ENCODE results near the gene CLIP4. TPM values are rescaled to one million over a fixed set of nuclear protein-coding genes. Genes with fewer than 3 reads are reported as not detected.

CLIP4 gene
- polyA plus RNA-seq, 1 of the 3 experiments (the other 2 are of a cell fraction), result 12.7 TPM

- no peak for DNase-seq
- Histone ChIP-seq H3K27ac (ENCODE audit: low read depth in 2 of 2, low read length in 1 of 2) (no peak overlapping the region; a peak in 1 of 4 replicates), H3K27me3 (ENCODE audit: insufficient read depth) (peaks cover 29% of the 10 kb centered on the region; the same call in 1 of the 2 replicates), H3F3A (replicated peaks; ENCODE audit: insufficient read depth) (no peaks in the 10 kb centered on the region), H3K36me3 (replicated peaks in 1 of 2; ENCODE audit: control insufficient read depth in 1 of 2, insufficient read depth in 2 of 2, low read length in 1 of 2) (no peaks in the 10 kb centered on the region), H3K4me2 (no peak overlapping the region), H2AFZ (ENCODE audit: low read depth) (no peak overlapping the region), H3K9me2 (no peaks in the 10 kb centered on the region), H3K9me3 (no peaks in the 10 kb centered on the region), H4K20me1 (ENCODE audit: insufficient read depth) (no peaks in the 10 kb centered on the region), H3K4me3 (ENCODE audit: low read depth in 2 of 2, low read length in 1 of 2) (no peak overlapping the region), H3K4me1 (ENCODE audit: control insufficient read depth in 1 of 2, insufficient read depth in 2 of 2, low read depth in 1 of 2, low read length in 1 of 2) (peaks cover 3 to 58% of the 10 kb centered on the region in 2 experiments; a peak in 3 of 4 replicates), H3K9ac (no peak overlapping the region), H3K79me2 (ENCODE audit: insufficient read depth) (no peaks in the 10 kb centered on the region)
- ChIA-PET CTCF (interaction anchor here (1.2 kb wide), 1 partner anchor 22 kb away, joined by 3 read pairs; no protein-coding TSS in a partner anchor), POLR2A (no interaction called here)
- WGBS (ENCODE audit: low lambda C conversion rate), result 74% methylated on average over 8 of the region's 9 CpGs
- TF ChIP-seq, protein P1, sequence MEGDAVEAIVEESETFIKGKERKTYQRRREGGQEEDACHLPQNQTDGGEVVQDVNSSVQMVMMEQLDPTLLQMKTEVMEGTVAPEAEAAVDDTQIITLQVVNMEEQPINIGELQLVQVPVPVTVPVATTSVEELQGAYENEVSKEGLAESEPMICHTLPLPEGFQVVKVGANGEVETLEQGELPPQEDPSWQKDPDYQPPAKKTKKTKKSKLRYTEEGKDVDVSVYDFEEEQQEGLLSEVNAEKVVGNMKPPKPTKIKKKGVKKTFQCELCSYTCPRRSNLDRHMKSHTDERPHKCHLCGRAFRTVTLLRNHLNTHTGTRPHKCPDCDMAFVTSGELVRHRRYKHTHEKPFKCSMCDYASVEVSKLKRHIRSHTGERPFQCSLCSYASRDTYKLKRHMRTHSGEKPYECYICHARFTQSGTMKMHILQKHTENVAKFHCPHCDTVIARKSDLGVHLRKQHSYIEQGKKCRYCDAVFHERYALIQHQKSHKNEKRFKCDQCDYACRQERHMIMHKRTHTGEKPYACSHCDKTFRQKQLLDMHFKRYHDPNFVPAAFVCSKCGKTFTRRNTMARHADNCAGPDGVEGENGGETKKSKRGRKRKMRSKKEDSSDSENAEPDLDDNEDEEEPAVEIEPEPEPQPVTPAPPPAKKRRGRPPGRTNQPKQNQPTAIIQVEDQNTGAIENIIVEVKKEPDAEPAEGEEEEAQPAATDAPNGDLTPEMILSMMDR (IDR thresholded peaks at IDR 0.05), result no peak
- no peak for TF ChIP-seq NFIC (IDR thresholded peaks at IDR 0.05; ENCODE audit: borderline replicate concordance)
- TF ChIP-seq USF2 (IDR thresholded peaks at IDR 0.05; ENCODE audit: borderline replicate concordance, low read depth, low read length), result no peak
- no peak for TF ChIP-seq YY1 (IDR thresholded peaks at IDR 0.05; ENCODE audit: low read depth)
- TF ChIP-seq RFX5 (IDR thresholded peaks at IDR 0.05; ENCODE audit: low read length), result no peak
- TF ChIP-seq TEAD4 (IDR thresholded peaks at IDR 0.05; ENCODE audit: borderline replicate concordance, insufficient read depth), result no peak
- TF ChIP-seq, protein P2, sequence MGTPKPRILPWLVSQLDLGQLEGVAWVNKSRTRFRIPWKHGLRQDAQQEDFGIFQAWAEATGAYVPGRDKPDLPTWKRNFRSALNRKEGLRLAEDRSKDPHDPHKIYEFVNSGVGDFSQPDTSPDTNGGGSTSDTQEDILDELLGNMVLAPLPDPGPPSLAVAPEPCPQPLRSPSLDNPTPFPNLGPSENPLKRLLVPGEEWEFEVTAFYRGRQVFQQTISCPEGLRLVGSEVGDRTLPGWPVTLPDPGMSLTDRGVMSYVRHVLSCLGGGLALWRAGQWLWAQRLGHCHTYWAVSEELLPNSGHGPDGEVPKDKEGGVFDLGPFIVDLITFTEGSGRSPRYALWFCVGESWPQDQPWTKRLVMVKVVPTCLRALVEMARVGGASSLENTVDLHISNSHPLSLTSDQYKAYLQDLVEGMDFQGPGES (IDR thresholded peaks at IDR 0.05; ENCODE audit: low read depth, low read length), result no peak
- no peak for TF ChIP-seq FOSL2 (IDR thresholded peaks at IDR 0.05; ENCODE audit: borderline replicate concordance, low read depth)
- TF ChIP-seq PBX3 (IDR thresholded peaks at IDR 0.05), result no peak
- TF ChIP-seq JUND (IDR thresholded peaks at IDR 0.05), result no peak
- TF ChIP-seq MEF2A (IDR thresholded peaks at IDR 0.05; ENCODE audit: borderline replicate concordance, low read depth), result no peak
Measured at GRCh38 chr2:29229640-29230039, 114.4 kb downstream of the CLIP4 start.

DNA sequence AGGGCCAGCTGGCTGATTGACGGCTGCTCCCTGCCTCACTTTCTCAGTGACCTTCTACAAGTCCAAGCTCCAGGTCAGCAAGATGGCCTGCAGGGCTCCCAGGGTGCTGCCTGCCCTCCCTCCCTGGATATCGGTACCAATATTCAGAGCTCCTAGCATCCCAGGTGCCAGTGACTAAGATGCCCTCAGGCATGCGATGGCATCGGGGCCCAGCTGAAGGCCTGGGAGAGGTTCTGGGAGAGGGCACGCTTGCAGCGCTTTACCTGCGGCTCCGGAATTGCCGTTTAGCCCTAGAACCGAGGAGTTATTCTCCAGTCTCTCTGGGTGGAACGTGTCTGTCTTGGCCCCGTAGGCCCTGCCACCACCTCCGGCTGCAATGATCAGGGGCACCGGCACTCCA, 116.8 kb downstream of the CLIP4 start:
- no peak for DNase-seq
- Histone ChIP-seq H4K20me1 (ENCODE audit: insufficient read depth) (no peaks in the 10 kb centered on the region), H3K9ac (no peak overlapping the region), H3K36me3 (replicated peaks in 1 of 2; ENCODE audit: control insufficient read depth in 1 of 2, insufficient read depth in 2 of 2, low read length in 1 of 2) (no peaks in the 10 kb centered on the region), H3K9me2 (no peaks in the 10 kb centered on the region), H3F3A (replicated peaks; ENCODE audit: insufficient read depth) (no peaks in the 10 kb centered on the region), H3K27me3 (ENCODE audit: insufficient read depth) (peaks cover 29% of the 10 kb centered on the region; the same call in 1 of the 2 replicates), H3K9me3 (no peaks in the 10 kb centered on the region), H3K4me2 (no peak overlapping the region), H3K4me1 (ENCODE audit: control insufficient read depth in 1 of 2, insufficient read depth in 2 of 2, low read depth in 1 of 2, low read length in 1 of 2) (peaks cover 0 to 36% of the 10 kb centered on the region in 2 experiments; a peak in 2 of 4 replicates), H3K27ac (ENCODE audit: low read depth in 2 of 2, low read length in 1 of 2) (no peak overlapping the region), H3K79me2 (ENCODE audit: insufficient read depth) (no peaks in the 10 kb centered on the region), H3K4me3 (ENCODE audit: low read depth in 2 of 2, low read length in 1 of 2) (no peak overlapping the region), H2AFZ (ENCODE audit: low read depth) (no peak overlapping the region)
- ChIA-PET POLR2A (interaction anchor here (0.5 kb wide), 1 partner anchor 135 kb away, joined by 3 read pairs; no protein-coding TSS in a partner anchor), CTCF (interaction anchor here (1.0 to 1.1 kb wide), 3 partner anchors 9 to 35 kb away, joined by 3 read pairs; no protein-coding TSS in a partner anchor)
- WGBS (ENCODE audit: low lambda C conversion rate), result 88% methylated on average over 11 of the region's 14 CpGs
- TF ChIP-seq FOXM1 (IDR thresholded peaks at IDR 0.05; ENCODE audit: low read depth), result no peak
- TF ChIP-seq RCOR1 (IDR thresholded peaks at IDR 0.05; ENCODE audit: low read length), result no peak
- no peak for TF ChIP-seq GATA2 (CRISPR knock-in tag; IDR thresholded peaks at IDR 0.05)
- no peak for TF ChIP-seq TEAD4 (IDR thresholded peaks at IDR 0.05; ENCODE audit: borderline replicate concordance, insufficient read depth)
- TF ChIP-seq POLR2AphosphoS5 (IDR thresholded peaks at IDR 0.05; ENCODE audit: low read depth, low read length), result no peak
- no peak for TF ChIP-seq REST (IDR thresholded peaks at IDR 0.05; ENCODE audit: low read depth, low read length)
- TF ChIP-seq TAF1 (IDR thresholded peaks at IDR 0.05; ENCODE audit: borderline replicate concordance, low read depth, low read length), result no peak
- TF ChIP-seq, protein P3, sequence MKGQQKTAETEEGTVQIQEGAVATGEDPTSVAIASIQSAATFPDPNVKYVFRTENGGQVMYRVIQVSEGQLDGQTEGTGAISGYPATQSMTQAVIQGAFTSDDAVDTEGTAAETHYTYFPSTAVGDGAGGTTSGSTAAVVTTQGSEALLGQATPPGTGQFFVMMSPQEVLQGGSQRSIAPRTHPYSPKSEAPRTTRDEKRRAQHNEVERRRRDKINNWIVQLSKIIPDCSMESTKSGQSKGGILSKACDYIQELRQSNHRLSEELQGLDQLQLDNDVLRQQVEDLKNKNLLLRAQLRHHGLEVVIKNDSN (IDR thresholded peaks at IDR 0.05; ENCODE audit: borderline replicate concordance, low read depth), result no peak
- TF ChIP-seq MEF2A (IDR thresholded peaks at IDR 0.05; ENCODE audit: borderline replicate concordance, low read depth), result no peak

Data from SK-N-SH (cell line).